GM12892 (cell line): ENCODE data around the gene GID8.
A peak's percentile ranks its signal among the peaks of the same experiment; 100 is the strongest.
"Not testable (repeated sequence)": the region's sequence is repeated elsewhere in the genome, so short reads cannot be mapped to it uniquely, and the experiment has no call there.

Experiments used
- DNase-seq: peaks from one replicate; pipeline ENCODE4 v3.0.0; 2011; ENCODE audit not compliant: insufficient read length
- FAIRE-seq: peaks from 2 replicates; lab custom pipeline; 2011; peaks lifted over from hg19 to GRCh38; lab: Jason Lieb, UNC
- POLR2A ChIP-seq: IDR thresholded peaks from 2 replicates; pipeline ENCODE4 v1.6.1; 2011; ENCODE audit warnings: low read depth, low read length, control low read depth
- POLR2AphosphoS5 ChIP-seq: IDR thresholded peaks from 2 replicates; pipeline ENCODE4 v1.6.1; 2011; ENCODE audit warnings: low read depth, low read length, control low read depth
- TAF1 ChIP-seq: IDR thresholded peaks from 2 replicates; pipeline ENCODE4 v1.6.1; 2011; ENCODE audit warnings: low read depth, mild to moderate bottlenecking, control low read depth, low read length, borderline replicate concordance

The GID8 gene

DNA sequence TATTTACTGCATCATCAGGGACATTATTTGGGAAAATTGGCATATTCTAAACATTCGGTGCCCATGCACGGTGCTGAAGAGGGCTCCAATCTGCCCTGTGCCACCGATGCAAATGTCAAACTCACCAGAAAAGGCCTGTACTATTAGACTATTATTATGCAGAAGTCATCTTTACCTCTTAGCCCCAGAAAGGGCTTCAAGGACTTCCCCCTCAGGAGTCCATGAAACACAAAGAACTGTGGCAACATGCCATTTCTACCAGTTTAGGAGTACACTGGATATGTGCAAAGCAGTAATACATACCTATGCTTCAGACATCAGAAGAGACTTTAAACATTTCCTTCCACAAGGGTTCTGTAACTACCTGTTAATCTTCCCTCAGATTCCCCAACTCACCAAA lies 20.2 kb upstream of the GID8 start:
- TF ChIP-seq TAF1 = no peak
- FAIRE-seq (no peak), DNase-seq (no peak)

- FAIRE-seq (no peak), DNase-seq (no peak)
Measured at GRCh38 chr20:62918147-62918546, 19.8 kb upstream of the GID8 start.

DNA sequence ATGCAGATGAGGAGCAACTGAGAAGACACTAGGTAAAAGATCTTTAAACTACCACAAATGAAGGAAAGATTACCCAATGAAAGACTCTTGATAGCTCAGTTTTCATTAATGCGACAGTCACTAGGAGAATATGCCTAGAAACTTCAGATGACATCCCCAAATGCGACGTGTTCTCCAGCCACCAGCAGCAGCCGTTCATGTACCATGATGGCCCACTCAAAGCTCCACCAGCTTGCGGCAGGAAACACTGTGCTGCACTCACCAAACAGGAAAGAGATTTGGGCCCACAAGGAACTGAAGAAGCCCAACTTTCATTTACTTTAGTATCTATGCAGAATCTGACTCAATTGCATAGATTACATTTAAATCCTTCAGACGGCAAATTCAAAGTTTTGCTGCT lies 19.1 kb upstream of the GID8 start:
- FAIRE-seq = peak; percentile 40
- DNase-seq = no peak
- TF ChIP-seq POLR2AphosphoS5 = no peak
- TF ChIP-seq POLR2A = no peak
- no peak for TF ChIP-seq TAF1

More at GRCh38 chr20:62918147-62918546, 19.8 kb upstream of the GID8 start:
- TF ChIP-seq TAF1 (no peak), POLR2AphosphoS5 (no peak), POLR2A (no peak)

GRCh38 chr20:62920039-62920645 lies 17.8 kb upstream of the GID8 start:
- no peak for DNase-seq
- FAIRE-seq = no peak
- TF ChIP-seq POLR2AphosphoS5 (no peak), POLR2A (no peak), TAF1 (no peak)

DNA sequence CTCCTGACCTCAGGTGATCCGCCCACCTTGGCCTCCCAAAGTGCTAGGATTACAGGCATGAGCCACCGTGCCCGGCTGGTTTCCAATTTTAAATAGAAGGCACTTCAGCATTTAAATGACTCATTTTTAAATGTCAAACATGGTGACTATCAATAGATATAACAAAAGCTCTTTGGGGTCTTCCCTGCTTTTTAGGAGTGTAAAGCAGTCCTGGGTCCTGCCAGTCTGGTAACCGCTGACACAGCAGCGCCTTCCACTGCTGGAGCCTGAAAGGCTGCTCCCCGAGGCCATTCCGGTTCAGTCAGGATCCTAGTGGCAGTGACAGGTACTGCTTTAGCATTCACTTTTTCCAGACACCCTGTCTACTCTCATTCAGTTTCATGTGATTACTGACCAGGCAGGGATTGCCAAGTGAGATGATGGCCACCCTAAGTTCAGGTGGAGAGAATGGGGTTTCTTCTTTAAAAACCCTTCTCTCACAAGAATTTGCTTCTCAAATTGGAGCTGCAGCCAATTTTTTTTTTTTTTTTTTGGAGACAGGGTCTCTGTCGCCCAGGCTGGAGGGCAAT lies 16.7 kb upstream of the GID8 start:
- TF ChIP-seq TAF1 (no peak), POLR2A (no peak), POLR2AphosphoS5 (no peak)
- DNase-seq = no peak
- peak; percentile 38 for FAIRE-seq

DNA sequence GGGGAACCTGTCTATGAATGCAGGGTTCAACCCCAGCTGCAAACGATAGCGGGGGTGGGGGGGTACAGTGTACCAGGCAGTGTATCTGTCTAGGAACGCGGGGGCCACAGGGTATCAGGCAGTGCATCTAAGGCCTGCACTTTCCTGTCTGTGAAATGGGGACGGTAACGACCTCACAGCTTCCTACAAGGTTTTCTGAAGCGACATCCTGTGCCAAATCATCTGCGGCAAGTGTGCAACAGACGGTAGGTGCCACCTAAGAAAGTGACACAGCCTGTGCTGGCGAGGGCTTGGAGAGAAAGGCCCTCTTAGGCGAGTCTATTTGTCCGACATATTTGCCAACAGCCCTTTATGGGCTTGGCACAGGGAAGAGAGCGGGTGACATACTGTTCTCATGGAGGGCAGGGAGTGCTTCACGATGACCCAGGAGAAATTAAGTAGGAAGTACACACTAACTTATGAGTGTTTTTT lies 15.5 kb upstream of the GID8 start:
- DNase-seq (no peak), FAIRE-seq (no peak)
- TF ChIP-seq POLR2A (no peak), TAF1 (no peak), POLR2AphosphoS5 (no peak)

DNA sequence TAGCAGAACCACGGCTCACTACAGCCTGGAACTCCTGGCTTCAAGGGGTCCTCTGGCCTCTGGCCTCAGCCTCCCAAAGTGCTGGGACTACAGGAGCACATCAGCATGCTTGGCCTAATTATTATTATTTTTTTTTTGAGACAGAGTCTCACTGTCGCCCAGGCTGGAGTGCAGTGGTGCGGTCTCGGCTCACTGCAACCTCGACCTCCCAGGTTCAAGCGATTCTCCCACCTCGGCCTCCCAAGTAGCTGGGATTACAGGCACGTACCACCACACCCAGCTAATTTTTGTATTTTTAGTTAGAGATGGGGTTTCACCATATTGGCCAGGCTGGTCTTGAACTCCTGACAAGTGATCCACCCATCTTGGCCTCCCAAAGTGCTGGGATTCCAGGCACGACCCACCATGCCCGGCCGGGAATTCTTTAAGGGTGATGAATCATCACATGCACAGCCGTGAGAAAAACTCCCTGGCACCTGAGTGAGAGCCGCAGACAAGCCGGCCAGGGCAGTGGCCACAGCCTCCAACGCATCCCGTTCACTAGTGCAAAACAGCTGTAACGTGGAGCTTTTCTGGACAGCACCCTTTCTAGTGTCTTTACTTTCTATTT lies 14.8 kb upstream of the GID8 start:
- not testable (repeated sequence) for DNase-seq, FAIRE-seq

DNA sequence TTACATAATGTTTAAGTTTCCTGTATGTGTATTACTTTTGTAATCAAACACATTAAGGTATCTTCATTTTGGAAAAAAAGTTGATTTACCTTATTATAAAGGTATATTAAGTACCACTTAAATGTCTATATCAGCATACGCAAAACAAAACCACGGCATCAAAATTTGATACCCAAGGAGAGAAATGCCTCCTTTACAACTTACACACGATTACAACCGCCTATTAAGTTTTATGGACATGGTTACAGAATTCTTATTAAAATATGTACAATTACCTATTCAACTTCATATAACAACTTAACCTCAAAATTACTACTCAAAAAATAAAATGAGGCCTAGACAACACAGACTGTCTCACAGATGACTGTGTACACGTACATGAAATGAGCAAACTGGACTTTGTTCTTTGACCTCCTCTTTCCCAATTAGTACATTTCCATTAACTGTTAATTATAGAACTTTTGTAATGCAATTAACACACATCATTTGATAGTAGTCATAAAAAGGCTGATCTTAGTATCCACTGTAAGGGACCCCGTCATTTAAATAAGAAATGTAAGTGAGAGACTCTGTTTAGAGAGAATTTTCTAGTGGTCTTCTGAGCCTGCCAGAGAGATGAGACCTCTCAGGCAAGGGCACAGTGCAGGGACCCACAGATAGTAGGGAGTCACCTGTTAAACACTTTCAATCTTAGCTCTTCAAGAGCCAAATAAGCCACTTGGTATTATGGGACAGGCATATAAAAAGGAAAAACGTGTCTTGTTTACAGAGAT lies 14.1 kb upstream of the GID8 start:
- DNase-seq (no peak), FAIRE-seq (no peak)
- TF ChIP-seq TAF1 = no peak
- no peak for TF ChIP-seq POLR2A
- no peak for TF ChIP-seq POLR2AphosphoS5

DNA sequence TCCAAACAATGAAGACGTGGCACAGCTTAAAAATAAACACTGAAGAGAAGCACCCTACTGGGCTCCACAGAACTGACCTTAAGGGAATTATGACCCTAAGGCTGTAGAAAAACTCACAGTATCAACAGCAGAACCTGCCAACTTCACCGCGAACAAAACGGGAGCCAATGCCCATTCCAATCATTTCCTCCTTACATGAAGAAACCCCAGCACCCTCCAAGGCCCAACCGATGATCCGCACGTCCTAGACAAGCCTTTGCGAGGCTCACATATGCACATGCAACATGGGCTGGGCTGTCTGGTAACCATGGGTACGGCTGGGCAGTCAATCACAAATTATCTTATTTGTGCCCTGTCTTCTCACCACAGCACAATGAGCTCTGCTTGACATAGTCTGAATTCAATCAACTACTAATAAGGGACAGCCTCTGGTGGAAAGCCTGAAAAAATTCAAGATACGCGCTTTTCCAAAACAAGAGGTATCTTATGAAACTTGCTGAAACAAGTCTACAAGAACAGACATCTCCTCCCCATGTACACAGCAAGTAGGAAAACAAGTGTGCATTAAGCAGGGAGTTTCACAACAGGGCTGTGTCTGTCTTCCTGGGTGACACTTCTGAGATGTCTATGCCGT lies 13.4 kb upstream of the GID8 start:
- TF ChIP-seq POLR2A (peak; percentile 31; the same call in 1 of the 2 replicates), POLR2AphosphoS5 (no peak)
- FAIRE-seq (no peak), DNase-seq (no peak)

- no peak for TF ChIP-seq TAF1
- no peak for TF ChIP-seq POLR2AphosphoS5
- no peak; the same call in 1 of the 2 replicates for TF ChIP-seq POLR2A
- no peak for DNase-seq
Measured at GRCh38 chr20:62925076-62925419, 12.9 kb upstream of the GID8 start.

DNA sequence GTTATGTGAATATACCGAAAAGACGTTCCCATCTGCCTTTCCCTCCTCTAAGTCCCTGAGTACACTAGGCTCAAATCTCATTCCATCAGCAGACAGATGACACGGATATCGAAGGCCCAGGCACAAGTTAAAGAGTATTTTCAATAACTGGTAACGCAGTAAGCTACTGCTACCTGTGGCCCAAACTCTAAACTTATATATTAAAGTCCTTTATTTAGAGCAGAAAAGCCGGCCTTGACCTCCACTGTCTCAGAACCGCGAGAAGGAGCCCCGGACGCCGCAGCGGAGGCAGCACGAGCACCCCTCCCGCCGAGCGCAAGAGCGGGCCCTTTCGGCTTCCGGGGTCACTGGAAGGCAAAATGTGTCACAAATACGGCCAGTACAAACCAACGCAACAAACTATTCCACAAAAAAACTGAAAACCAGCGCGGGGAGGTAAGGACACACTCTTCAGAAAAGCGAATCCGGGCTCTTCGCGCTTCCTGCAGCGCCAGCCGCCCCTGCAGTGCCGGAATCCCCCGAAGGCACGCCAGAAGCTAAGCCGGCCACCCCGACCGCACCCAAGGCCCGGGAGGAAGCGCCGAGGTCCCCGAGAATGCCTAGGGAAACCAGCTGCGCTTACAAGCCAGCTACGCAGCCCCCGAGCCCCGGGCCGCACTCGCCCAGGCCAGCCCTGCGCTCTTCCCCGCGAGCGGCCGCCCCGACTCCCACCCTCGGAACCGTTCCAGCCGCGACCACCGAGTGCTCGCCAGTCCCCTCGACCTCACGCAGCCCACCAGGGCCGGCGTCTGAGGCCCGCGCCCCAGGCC lies 12.3 kb upstream of the GID8 start:
- DNase-seq (peak; percentile 48), FAIRE-seq (no peak)
- TF ChIP-seq TAF1 (no peak), POLR2A (no peak), POLR2AphosphoS5 (no peak)

More at GRCh38 chr20:62925076-62925419, 12.9 kb upstream of the GID8 start:
- no peak for FAIRE-seq
